GM12878 (cell line): ENCODE results near the gene TCERG1L. TPM values are rescaled to one million over a fixed set of nuclear protein-coding genes. Genes with fewer than 3 reads are reported as not detected.

Experiments used
- ATAC-seq: fragments of 200-7000 bp; cut with Tn5 transposase; 3 replicates; pipeline ENCODE4 v1.9.1; 2020; ENCODE audit warnings: mild to moderate bottlenecking, moderate library complexity
- BruUV-seq: library from RNA; stranded (reverse); fragments of 400-500 nt; replicated peaks from 2 replicates; lab custom pipeline; 2021; lab: Mats Ljungman, UMichigan
- CTCF ChIA-PET: fragments of 300-600 bp; sonication (Branson Sonifier 250); formaldehyde crosslinking; extraction: SDS; loops from one replicate; lab custom pipeline; 2021; ENCODE audit warnings: inconsistent platforms; lab: Yijun Ruan, JAX
- POLR2A ChIA-PET: fragments of 350-600 bp; formaldehyde crosslinking; extraction: SDS; loops from one replicate; lab custom pipeline; 2021; ENCODE audit warnings: inconsistent platforms; lab: Charles Lee
- RAD21 ChIA-PET: fragments of 300-600 bp; sonication (Branson Sonifier 250); formaldehyde crosslinking; loops from one replicate; lab custom pipeline; 2023; ENCODE audit warnings: antibody characterized with exemption; ENCODE audit not compliant: unreplicated experiment; lab: Charles Lee
- SMC1A ChIA-PET: fragments of 300-600 bp; sonication (Branson Sonifier 250); formaldehyde crosslinking; loops from one replicate; lab custom pipeline; 2023; ENCODE audit not compliant: unreplicated experiment, uncharacterized antibody; lab: Charles Lee
- DNase-seq: peaks from one replicate; pipeline ENCODE4 v3.0.0-alpha.2; 2011; ENCODE audit warnings: low read depth, low spot score
- FAIRE-seq: peaks from 3 replicates; lab custom pipeline; 2011; peaks lifted over from hg19 to GRCh38; lab: Jason Lieb, UNC
- H2AFZ ChIP-seq: 2 replicates; pipeline ENCODE4 v1.6.0; 2011; ENCODE audit warnings: low read depth, low read length, control low read depth; ENCODE audit not compliant: control insufficient read depth
- H3K27ac ChIP-seq: 2 replicates; pipeline ENCODE4 v1.5.1; 2011; ENCODE audit warnings: control low read depth; ENCODE audit not compliant: control insufficient read depth, insufficient read depth
- H3K27me3 ChIP-seq, 2 experiments: replicated peaks in 1 of 2; 2 replicates each; pipeline versions ENCODE4 v1.6.0 to v1.6.1; 2011; ENCODE audit warnings: low read length in 1 of 2; ENCODE audit not compliant: control insufficient read depth in 2 of 2, insufficient read depth in 2 of 2
- H3K36me3 ChIP-seq, 2 experiments: 2 replicates each; pipeline ENCODE4 v1.5.1; 2011; ENCODE audit warnings: low read length in 1 of 2; ENCODE audit not compliant: control insufficient read depth in 2 of 2, insufficient read depth in 2 of 2
- H3K4me1 ChIP-seq: 2 replicates; pipeline ENCODE4 v1.6.1; 2011; ENCODE audit warnings: mild to moderate bottlenecking, low read length, moderate library complexity, mixed read lengths; ENCODE audit not compliant: control insufficient read depth, insufficient read depth
- H3K4me2 ChIP-seq: 2 replicates; pipeline ENCODE4 v1.6.0; 2011; ENCODE audit warnings: control low read depth; ENCODE audit not compliant: control insufficient read depth, insufficient read depth
- H3K4me3 ChIP-seq: fragments of 200-600 bp; sonication (generic); 2 replicates; pipeline ENCODE4 v1.5.1; 2016
- H3K79me2 ChIP-seq: 2 replicates; pipeline ENCODE4 v1.6.0; 2011; ENCODE audit warnings: low read length; ENCODE audit not compliant: control insufficient read depth, insufficient read depth
- H3K9ac ChIP-seq: 2 replicates; pipeline ENCODE4 v1.8.0; 2011; ENCODE audit warnings: low read length, control low read depth, mixed read lengths; ENCODE audit not compliant: control insufficient read depth, insufficient read depth
- H3K9me3 ChIP-seq: replicated peaks from 3 replicates; pipeline ENCODE4 v1.5.1; 2011; ENCODE audit warnings: mild to moderate bottlenecking, low read length; ENCODE audit not compliant: control insufficient read depth, insufficient read depth
- H4K20me1 ChIP-seq: 2 replicates; pipeline ENCODE4 v1.6.0; 2011; ENCODE audit not compliant: control insufficient read depth, insufficient read depth
- CEBPB ChIP-seq, 2 experiments: fragments of 150-350 bp in 1 of 2; IDR thresholded peaks; 2 replicates each; pipeline ENCODE4 v1.6.1; 2012 to 2014; ENCODE audit warnings: low read depth in 2 of 2, low read length in 2 of 2, borderline replicate concordance in 1 of 2, inconsistent platforms in 1 of 2
- CHD2 ChIP-seq: IDR thresholded peaks from 2 replicates; pipeline ENCODE4 v1.6.1; 2011; ENCODE audit warnings: low read depth, low read length, improper control_type of control experiment, borderline replicate concordance
- ESRRA ChIP-seq: IDR thresholded peaks from 2 replicates; pipeline ENCODE4 v1.6.1; 2012; ENCODE audit warnings: mild to moderate bottlenecking, low read length, improper control_type of control experiment
- MEF2B ChIP-seq: fragments of 450-650 bp; IDR thresholded peaks from 2 replicates; pipeline ENCODE4 v1.6.1; 2018; ENCODE audit warnings: mild to moderate bottlenecking, moderate library complexity; ENCODE audit not compliant: partially characterized antibody, poor library complexity, severe bottlenecking
- POLR2AphosphoS5 ChIP-seq: IDR thresholded peaks from 2 replicates; pipeline ENCODE4 v1.6.1; 2011; ENCODE audit warnings: mild to moderate bottlenecking, low read length, inconsistent platforms
- SMAD5 ChIP-seq: IDR thresholded peaks from 2 replicates; pipeline ENCODE4 v1.6.1; 2016; ENCODE audit warnings: antibody characterized with exemption, low read depth
- SREBF2 ChIP-seq: IDR thresholded peaks from 2 replicates; pipeline ENCODE4 v1.6.1; 2012; ENCODE audit warnings: mild to moderate bottlenecking, low read length
- SRF ChIP-seq, 2 experiments: IDR thresholded peaks; 2 replicates each; pipeline ENCODE4 v1.6.1; 2011; ENCODE audit warnings: low read depth in 2 of 2, low read length in 2 of 2, mild to moderate bottlenecking in 1 of 2, moderate library complexity in 1 of 2
- TCF7 ChIP-seq: IDR thresholded peaks from 2 replicates; pipeline ENCODE4 v1.6.1; 2014; ENCODE audit warnings: antibody characterized with exemption, borderline replicate concordance
- ZNF384 ChIP-seq: IDR thresholded peaks from 2 replicates; pipeline ENCODE4 v1.6.1; 2012; ENCODE audit warnings: low read depth, mild to moderate bottlenecking, low read length, improper control_type of control experiment, borderline replicate concordance
- WGBS: methylation state at CpG from one replicate; pipeline ENCODE4 v1.1.6; 2016; ENCODE audit warnings: low lambda C conversion rate; ENCODE audit not compliant: insufficient replicate concordance, insufficient coverage; ENCODE audit errors: missing lambda C conversion rate; 5-methylcytosine and 5-hydroxymethylcytosine counted together
- in situ Hi-C: fragments of 300-500 bp; cut with MboI; formaldehyde crosslinking; loops from 9 replicates; pipeline ENCODE4 v1.14.3; 2018; ENCODE audit warnings: mixed read lengths
- intact Hi-C: fragments of 100-400 bp; cut with micrococcal nuclease; formaldehyde crosslinking; loops from one replicate; pipeline ENCODE4 v1.14.2; 2022; ENCODE audit not compliant: unreplicated experiment
- polyA plus RNA-seq, 11 experiments: library from polyadenylated mRNA; depleted of rRNA in 4 of 11; unstranded in 6 of 11; stranded (reverse) in 5 of 11; fragments of >200 nt; fragmentation: Nextera tagmentation in 4 of 11; fragmentation: Illumina TruSeq in 1 of 11; extraction: Ambion mirVana in 4 of 11; extraction: Trizol in 1 of 11; gene quantifications; 1 replicate in 1 of 11; 2 replicates in 10 of 11; pipeline versions ENCODE4 v1.2.1 to v1.2.3, GENCODE V29; 2011 to 2016; ENCODE audit warnings: inconsistent platforms in 2 of 11, missing spikeins in 2 of 11, low read depth in 1 of 11
- total RNA-seq, 4 experiments: library from RNA; depleted of rRNA in 3 of 4; stranded (reverse); fragments of >200 nt in 3 of 4; fragmentation: Illumina TruSeq in 1 of 4; extraction: Trizol in 1 of 4; gene quantifications; 2 replicates each; pipeline versions ENCODE4 v1.2.1 to v1.2.3, GENCODE V29; 2013 to 2021
- TF ChIP-seq, protein P1 (sequence below): IDR thresholded peaks from 2 replicates; pipeline ENCODE4 v1.6.1; 2012; ENCODE audit warnings: mild to moderate bottlenecking, low read depth, low read length
- TF ChIP-seq, protein P2 (sequence below): fragments of 450-650 bp; IDR thresholded peaks from 2 replicates; pipeline ENCODE4 v1.6.1; 2018; ENCODE audit warnings: borderline replicate concordance, mild to moderate bottlenecking; ENCODE audit not compliant: partially characterized antibody

TCERG1L gene
- total and polyA plus RNA-seq, 10 of the 15 experiments (the other 5 are each of a cell fraction or from before 2014, with no cell fraction given): not detected

DNA sequence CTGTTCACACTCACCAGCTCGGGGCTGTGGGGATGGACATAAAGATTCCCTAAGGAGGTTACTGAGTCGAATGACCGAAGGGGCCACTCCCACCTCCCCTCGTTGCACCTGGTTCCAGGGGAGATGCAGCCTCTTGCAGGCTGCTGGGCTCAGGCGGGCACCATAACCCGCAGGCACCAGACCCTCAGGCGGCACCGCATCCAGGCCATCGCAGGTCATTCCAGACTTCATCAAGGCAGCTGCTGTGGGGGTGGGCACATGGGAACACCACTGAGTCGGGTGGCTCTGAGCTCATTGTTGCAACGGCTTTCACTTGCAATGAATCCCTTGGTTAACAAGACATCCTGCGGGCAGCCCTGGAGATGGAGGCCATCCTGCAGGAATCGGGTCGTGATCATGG, 221.7 kb downstream of the TCERG1L start:
- in situ Hi-C loops: no loop called here
- WGBS: 21% methylated on average over 14 of the region's 14 CpGs

DNA sequence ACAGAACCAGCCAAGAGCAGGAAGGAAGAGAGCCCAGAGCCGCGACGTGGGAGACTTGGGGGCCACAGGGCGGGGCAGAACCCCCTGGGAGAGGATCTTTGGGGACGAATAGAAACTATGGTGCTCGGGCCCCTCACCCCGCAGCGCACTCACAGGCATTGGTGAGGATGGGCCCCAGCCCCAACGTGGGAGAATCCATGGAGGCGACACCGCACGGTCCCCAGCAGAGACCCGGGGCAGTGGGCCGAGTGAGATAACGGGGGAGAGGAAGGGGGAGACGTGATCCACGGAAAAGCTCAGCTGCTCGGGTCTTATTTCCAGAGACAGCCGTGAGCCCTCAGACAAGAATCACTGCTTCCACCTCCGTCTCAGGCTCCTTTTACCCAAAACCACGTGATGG, 222.4 kb downstream of the TCERG1L start:
- H2AFZ ChIP-seq: no peak overlapping the region
- no peak for TF ChIP-seq MEF2B
- no peak for TF ChIP-seq POLR2AphosphoS5
- no peak for TF ChIP-seq ZNF384
- TF ChIP-seq, protein P1, sequence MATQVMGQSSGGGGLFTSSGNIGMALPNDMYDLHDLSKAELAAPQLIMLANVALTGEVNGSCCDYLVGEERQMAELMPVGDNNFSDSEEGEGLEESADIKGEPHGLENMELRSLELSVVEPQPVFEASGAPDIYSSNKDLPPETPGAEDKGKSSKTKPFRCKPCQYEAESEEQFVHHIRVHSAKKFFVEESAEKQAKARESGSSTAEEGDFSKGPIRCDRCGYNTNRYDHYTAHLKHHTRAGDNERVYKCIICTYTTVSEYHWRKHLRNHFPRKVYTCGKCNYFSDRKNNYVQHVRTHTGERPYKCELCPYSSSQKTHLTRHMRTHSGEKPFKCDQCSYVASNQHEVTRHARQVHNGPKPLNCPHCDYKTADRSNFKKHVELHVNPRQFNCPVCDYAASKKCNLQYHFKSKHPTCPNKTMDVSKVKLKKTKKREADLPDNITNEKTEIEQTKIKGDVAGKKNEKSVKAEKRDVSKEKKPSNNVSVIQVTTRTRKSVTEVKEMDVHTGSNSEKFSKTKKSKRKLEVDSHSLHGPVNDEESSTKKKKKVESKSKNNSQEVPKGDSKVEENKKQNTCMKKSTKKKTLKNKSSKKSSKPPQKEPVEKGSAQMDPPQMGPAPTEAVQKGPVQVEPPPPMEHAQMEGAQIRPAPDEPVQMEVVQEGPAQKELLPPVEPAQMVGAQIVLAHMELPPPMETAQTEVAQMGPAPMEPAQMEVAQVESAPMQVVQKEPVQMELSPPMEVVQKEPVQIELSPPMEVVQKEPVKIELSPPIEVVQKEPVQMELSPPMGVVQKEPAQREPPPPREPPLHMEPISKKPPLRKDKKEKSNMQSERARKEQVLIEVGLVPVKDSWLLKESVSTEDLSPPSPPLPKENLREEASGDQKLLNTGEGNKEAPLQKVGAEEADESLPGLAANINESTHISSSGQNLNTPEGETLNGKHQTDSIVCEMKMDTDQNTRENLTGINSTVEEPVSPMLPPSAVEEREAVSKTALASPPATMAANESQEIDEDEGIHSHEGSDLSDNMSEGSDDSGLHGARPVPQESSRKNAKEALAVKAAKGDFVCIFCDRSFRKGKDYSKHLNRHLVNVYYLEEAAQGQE: no peak
- TF ChIP-seq, protein P2, sequence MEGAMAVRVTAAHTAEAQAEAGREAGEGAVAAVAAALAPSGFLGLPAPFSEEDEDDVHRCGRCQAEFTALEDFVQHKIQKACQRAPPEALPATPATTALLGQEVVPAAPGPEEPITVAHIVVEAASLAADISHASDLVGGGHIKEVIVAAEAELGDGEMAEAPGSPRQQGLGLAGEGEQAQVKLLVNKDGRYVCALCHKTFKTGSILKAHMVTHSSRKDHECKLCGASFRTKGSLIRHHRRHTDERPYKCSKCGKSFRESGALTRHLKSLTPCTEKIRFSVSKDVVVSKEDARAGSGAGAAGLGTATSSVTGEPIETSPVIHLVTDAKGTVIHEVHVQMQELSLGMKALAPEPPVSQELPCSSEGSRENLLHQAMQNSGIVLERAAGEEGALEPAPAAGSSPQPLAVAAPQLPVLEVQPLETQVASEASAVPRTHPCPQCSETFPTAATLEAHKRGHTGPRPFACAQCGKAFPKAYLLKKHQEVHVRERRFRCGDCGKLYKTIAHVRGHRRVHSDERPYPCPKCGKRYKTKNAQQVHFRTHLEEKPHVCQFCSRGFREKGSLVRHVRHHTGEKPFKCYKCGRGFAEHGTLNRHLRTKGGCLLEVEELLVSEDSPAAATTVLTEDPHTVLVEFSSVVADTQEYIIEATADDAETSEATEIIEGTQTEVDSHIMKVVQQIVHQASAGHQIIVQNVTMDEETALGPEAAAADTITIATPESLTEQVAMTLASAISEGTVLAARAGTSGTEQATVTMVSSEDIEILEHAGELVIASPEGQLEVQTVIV: no peak
- TF ChIP-seq ESRRA: no peak
- no peak for TF ChIP-seq SMAD5
- no peak for TF ChIP-seq SRF (IDR thresholded peaks at IDR 0.05; ENCODE audit: low read depth in 2 of 2, low read length in 2 of 2)

More for the DNA sequence above, 221.7 kb downstream of the TCERG1L start:
- Histone ChIP-seq H3K4me2 (no peak overlapping the region), H4K20me1 (no peaks in the 10 kb centered on the region), H3K4me1 (no peaks in the 10 kb centered on the region), H3K27me3 (no peaks in the 10 kb centered on the region), H3K27ac (no peak overlapping the region), H3K4me3 (no peak overlapping the region), H3K79me2 (no peaks in the 10 kb centered on the region), H3K36me3 (no peaks in the 10 kb centered on the region), H3K9ac (no peak overlapping the region), H3K9me3 (no peaks in the 10 kb centered on the region; the same call in 2 of the 3 replicates), H2AFZ (no peak overlapping the region)
- ChIA-PET RAD21 (no interaction called here), POLR2A (no interaction called here), CTCF (no interaction called here), SMC1A (no interaction called here)
- ATAC-seq (no peak), FAIRE-seq (no peak), DNase-seq (no peak)
- no TSS peak for BruUV-seq
- intact Hi-C loops: no loop called here
- no peak for TF ChIP-seq CEBPB (IDR thresholded peaks at IDR 0.05; ENCODE audit: borderline replicate concordance in 1 of 2, low read depth in 2 of 2, low read length in 2 of 2)
- no peak for TF ChIP-seq CHD2
- no peak for TF ChIP-seq SREBF2
- no peak for TF ChIP-seq TCF7

More for the DNA sequence above, 222.4 kb downstream of the TCERG1L start:
- FAIRE-seq (no peak), DNase-seq (no peak), ATAC-seq (no peak)
- BruUV-seq: no TSS peak
- no peaks in the 10 kb centered on the region; the same call in 2 of the 3 replicates for H3K9me3 ChIP-seq
- no peaks in the 10 kb centered on the region for H4K20me1 ChIP-seq
- H3K27me3 ChIP-seq: no peaks in the 10 kb centered on the region
- ChIA-PET SMC1A (no interaction called here), POLR2A (no interaction called here), RAD21 (no interaction called here), CTCF (no interaction called here)
- no peak overlapping the region for H3K4me2 ChIP-seq
- intact Hi-C loops: no loop called here
- in situ Hi-C loops: no loop called here
- 47% methylated on average over 15 of the region's 21 CpGs for WGBS
- no peaks in the 10 kb centered on the region for H3K79me2 ChIP-seq
- no peaks in the 10 kb centered on the region for H3K36me3 ChIP-seq
- no peaks in the 10 kb centered on the region for H3K4me1 ChIP-seq
- H3K9ac ChIP-seq: no peak overlapping the region
- no peak overlapping the region for H3K4me3 ChIP-seq
- H3K27ac ChIP-seq: no peak overlapping the region
